ENCODE results near the gene GALNTL6. TPM values are rescaled to one million over a fixed set of nuclear protein-coding genes. Genes with fewer than 3 reads are reported as not detected.

The GALNTL6 gene
- total and polyA plus RNA-seq, 2 experiments from 2014 or later, result 0.38 to 0.40 TPM

DNA sequence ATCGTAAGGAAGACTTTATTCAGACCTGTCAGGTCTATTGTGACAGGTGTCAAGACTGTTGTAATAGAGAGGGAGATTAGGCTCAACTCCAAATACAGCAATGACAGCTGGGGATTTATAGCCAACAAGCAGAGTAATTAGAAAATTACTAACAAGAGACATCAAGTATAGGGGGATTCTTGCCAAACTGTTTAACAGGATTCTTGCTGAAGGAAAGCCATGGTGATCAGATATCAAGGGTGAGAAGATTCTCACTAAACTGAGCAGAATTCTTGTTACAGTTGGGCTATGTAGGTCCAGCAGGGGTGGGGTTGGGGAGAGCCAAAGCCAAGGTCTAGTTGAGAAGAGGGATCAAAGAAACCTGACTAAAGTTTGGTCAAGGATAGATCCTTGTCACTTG lies 894.4 kb downstream of the GALNTL6 start:
- TF ChIP-seq STAT1 (IDR thresholded peaks at IDR 0.05; ENCODE audit: unreplicated experiment), result no peak
- TF ChIP-seq CREB1 (CRISPR knock-in tag; IDR thresholded peaks at IDR 0.05; ENCODE audit: low read depth), result no peak
- TF ChIP-seq NANOG (IDR thresholded peaks at IDR 0.05; ENCODE audit: borderline replicate concordance), result no peak
- no peak for TF ChIP-seq POLR2AphosphoS5 (IDR thresholded peaks at IDR 0.05; ENCODE audit: low read depth)
- Histone ChIP-seq H3K36me3 (ENCODE audit: insufficient read depth) (0 out of 2 replicates have a peak, but pooled peaks cover 4% of the 10 kb centered on the region), H3F3A (replicated peaks; ENCODE audit: low read depth) (no peaks in the 10 kb centered on the region), H3K4me1 (ENCODE audit: insufficient read depth) (peaks cover 20% of the 10 kb centered on the region), H3K4me2 (peak overlapping the region; percentile 48; the same call in 1 of the 2 replicates), H3K4me3 (no peak overlapping the region), H4K20me1 (replicated peaks; ENCODE audit: insufficient read depth) (no peaks in the 10 kb centered on the region), H3K27ac (ENCODE audit: low read depth) (no peak overlapping the region), H2AFZ (no peak overlapping the region), H3K9me2 (ENCODE audit: insufficient read depth) (no peaks in the 10 kb centered on the region), H3K79me2 (replicated peaks; ENCODE audit: insufficient read depth) (no peaks in the 10 kb centered on the region), H3K27me3 (ENCODE audit: insufficient read depth) (no peaks in the 10 kb centered on the region)
- peak; percentile 53 for ATAC-seq
- no peaks in the 10 kb centered on the region for H3K27me3 Mint-ChIP-seq (ENCODE audit: insufficient read depth, low read depth, poor library complexity)
- peaks cover 21% of the 10 kb centered on the region for H3K9me3 Mint-ChIP-seq
- peaks cover 19% of the 10 kb centered on the region; the same call in 2 of the 3 replicates for H3K36me3 Mint-ChIP-seq (ENCODE audit: low read depth)
- peaks cover 25% of the 10 kb centered on the region for H3K4me1 Mint-ChIP-seq
- peak; percentile 82 for DNase-seq (ENCODE audit: low spot score)
- no peak overlapping the region for H3K27ac Mint-ChIP-seq
- no peak overlapping the region for H3K4me3 Mint-ChIP-seq

DNA sequence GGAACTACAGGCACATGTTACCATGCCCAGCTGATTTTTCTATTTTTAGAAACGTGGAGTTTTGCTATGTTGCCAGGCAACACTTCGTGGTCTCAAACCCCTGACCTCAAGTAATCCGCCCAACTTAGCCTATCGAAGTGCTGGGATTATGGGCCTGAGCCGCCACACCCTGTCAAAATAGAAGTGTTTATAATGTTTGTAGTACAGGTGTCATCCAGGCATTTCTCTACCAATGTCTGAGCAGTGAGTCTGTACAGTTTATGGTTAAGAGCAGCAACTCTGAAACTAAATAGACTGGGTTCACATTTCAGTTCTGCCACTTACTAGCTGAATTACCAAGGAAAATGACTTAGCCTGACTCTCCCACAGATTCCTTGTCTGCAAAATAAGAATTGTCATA lies 895.0 kb downstream of the GALNTL6 start:
- H3K9me2 ChIP-seq (ENCODE audit: insufficient read depth), result no peaks in the 10 kb centered on the region
- Mint-ChIP-seq H3K4me3 (no peak overlapping the region), H3K27me3 (ENCODE audit: insufficient read depth, low read depth, poor library complexity) (no peaks in the 10 kb centered on the region), H3K4me1 (peaks cover 25% of the 10 kb centered on the region), H3K9me3 (peaks cover 21% of the 10 kb centered on the region), H3K27ac (no peak overlapping the region), H3K36me3 (ENCODE audit: low read depth) (peaks cover 19% of the 10 kb centered on the region; the same call in 2 of the 3 replicates)
- ATAC-seq (no peak), DNase-seq (ENCODE audit: low spot score) (peak; percentile 23)
- H3F3A ChIP-seq (replicated peaks; ENCODE audit: low read depth), result no peaks in the 10 kb centered on the region
- no peak overlapping the region for H3K4me3 ChIP-seq
- TF ChIP-seq EZH2 (IDR thresholded peaks at IDR 0.05; ENCODE audit: low read depth, unreplicated experiment) (no peak), JUNB (IDR thresholded peaks at IDR 0.05; ENCODE audit: unreplicated experiment) (no peak), POLR2AphosphoS5 (IDR thresholded peaks at IDR 0.05; ENCODE audit: low read depth) (no peak), CREB1 (CRISPR knock-in tag; IDR thresholded peaks at IDR 0.05; ENCODE audit: low read depth) (no peak), STAT1 (IDR thresholded peaks at IDR 0.05; ENCODE audit: unreplicated experiment) (no peak), ZNF331 (CRISPR knock-in tag; IDR thresholded peaks at IDR 0.05; ENCODE audit: low read depth) (no peak), EZH2phosphoT487 (IDR thresholded peaks at IDR 0.05; ENCODE audit: unreplicated experiment) (no peak), NANOG (IDR thresholded peaks at IDR 0.05; ENCODE audit: borderline replicate concordance) (no peak), ZNF114 (CRISPR knock-in tag; IDR thresholded peaks at IDR 0.05) (no peak)
- TF ChIP-seq, protein P1, sequence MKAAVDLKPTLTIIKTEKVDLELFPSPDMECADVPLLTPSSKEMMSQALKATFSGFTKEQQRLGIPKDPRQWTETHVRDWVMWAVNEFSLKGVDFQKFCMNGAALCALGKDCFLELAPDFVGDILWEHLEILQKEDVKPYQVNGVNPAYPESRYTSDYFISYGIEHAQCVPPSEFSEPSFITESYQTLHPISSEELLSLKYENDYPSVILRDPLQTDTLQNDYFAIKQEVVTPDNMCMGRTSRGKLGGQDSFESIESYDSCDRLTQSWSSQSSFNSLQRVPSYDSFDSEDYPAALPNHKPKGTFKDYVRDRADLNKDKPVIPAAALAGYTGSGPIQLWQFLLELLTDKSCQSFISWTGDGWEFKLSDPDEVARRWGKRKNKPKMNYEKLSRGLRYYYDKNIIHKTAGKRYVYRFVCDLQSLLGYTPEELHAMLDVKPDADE (IDR thresholded peaks at IDR 0.05), result no peak
- TF ChIP-seq, protein P2, sequence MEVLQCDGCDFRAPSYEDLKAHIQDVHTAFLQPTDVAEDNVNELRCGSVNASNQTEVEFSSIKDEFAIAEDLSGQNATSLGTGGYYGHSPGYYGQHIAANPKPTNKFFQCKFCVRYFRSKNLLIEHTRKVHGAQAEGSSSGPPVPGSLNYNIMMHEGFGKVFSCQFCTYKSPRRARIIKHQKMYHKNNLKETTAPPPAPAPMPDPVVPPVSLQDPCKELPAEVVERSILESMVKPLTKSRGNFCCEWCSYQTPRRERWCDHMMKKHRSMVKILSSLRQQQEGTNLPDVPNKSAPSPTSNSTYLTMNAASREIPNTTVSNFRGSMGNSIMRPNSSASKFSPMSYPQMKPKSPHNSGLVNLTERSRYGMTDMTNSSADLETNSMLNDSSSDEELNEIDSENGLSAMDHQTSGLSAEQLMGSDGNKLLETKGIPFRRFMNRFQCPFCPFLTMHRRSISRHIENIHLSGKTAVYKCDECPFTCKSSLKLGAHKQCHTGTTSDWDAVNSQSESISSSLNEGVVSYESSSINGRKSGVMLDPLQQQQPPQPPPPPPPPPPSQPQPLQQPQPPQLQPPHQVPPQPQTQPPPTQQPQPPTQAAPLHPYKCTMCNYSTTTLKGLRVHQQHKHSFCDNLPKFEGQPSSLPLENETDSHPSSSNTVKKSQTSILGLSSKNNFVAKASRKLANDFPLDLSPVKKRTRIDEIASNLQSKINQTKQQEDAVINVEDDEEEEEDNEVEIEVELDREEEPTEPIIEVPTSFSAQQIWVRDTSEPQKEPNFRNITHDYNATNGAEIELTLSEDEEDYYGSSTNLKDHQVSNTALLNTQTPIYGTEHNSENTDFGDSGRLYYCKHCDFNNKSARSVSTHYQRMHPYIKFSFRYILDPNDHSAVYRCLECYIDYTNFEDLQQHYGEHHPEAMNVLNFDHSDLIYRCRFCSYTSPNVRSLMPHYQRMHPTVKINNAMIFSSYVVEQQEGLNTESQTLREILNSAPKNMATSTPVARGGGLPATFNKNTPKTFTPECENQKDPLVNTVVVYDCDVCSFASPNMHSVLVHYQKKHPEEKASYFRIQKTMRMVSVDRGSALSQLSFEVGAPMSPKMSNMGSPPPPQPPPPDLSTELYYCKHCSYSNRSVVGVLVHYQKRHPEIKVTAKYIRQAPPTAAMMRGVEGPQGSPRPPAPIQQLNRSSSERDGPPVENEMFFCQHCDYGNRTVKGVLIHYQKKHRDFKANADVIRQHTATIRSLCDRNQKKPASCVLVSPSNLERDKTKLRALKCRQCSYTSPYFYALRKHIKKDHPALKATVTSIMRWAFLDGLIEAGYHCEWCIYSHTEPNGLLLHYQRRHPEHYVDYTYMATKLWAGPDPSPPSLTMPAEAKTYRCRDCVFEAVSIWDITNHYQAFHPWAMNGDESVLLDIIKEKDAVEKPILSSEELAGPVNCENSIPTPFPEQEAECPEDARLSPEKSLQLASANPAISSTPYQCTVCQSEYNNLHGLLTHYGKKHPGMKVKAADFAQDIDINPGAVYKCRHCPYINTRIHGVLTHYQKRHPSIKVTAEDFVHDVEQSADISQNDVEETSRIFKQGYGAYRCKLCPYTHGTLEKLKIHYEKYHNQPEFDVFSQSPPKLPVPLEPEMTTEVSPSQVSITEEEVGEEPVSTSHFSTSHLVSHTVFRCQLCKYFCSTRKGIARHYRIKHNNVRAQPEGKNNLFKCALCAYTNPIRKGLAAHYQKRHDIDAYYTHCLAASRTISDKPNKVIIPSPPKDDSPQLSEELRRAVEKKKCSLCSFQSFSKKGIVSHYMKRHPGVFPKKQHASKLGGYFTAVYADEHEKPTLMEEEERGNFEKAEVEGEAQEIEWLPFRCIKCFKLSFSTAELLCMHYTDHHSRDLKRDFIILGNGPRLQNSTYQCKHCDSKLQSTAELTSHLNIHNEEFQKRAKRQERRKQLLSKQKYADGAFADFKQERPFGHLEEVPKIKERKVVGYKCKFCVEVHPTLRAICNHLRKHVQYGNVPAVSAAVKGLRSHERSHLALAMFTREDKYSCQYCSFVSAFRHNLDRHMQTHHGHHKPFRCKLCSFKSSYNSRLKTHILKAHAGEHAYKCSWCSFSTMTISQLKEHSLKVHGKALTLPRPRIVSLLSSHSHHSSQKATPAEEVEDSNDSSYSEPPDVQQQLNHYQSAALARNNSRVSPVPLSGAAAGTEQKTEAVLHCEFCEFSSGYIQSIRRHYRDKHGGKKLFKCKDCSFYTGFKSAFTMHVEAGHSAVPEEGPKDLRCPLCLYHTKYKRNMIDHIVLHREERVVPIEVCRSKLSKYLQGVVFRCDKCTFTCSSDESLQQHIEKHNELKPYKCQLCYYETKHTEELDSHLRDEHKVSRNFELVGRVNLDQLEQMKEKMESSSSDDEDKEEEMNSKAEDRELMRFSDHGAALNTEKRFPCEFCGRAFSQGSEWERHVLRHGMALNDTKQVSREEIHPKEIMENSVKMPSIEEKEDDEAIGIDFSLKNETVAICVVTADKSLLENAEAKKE (CRISPR knock-in tag; IDR thresholded peaks at IDR 0.05), result no peak
- 0 out of 2 replicates have a peak, but pooled peaks cover 4% of the 10 kb centered on the region for H3K36me3 ChIP-seq (ENCODE audit: insufficient read depth)
- H3K79me2 ChIP-seq (replicated peaks; ENCODE audit: insufficient read depth), result no peaks in the 10 kb centered on the region
- peaks cover 20% of the 10 kb centered on the region for H3K4me1 ChIP-seq (ENCODE audit: insufficient read depth)
- H3K4me2 ChIP-seq, result 0 out of 2 replicates have a peak overlapping the region, but pooled peaks have one; percentile 20
- no peaks in the 10 kb centered on the region for H3K27me3 ChIP-seq (ENCODE audit: insufficient read depth)
- no peak overlapping the region for H3K27ac ChIP-seq (ENCODE audit: low read depth)
- no peak overlapping the region for H2AFZ ChIP-seq
- no peaks in the 10 kb centered on the region for H4K20me1 ChIP-seq (replicated peaks; ENCODE audit: insufficient read depth)
